OCI-LY3 (cell line): ENCODE measurements around the gene ACAP2.

ENCODE experiments used
- H2AFZ ChIP-seq: fragments of 200-600, 300-600 bp; shearing (Covaris generic); 2 replicates; pipeline ENCODE4 v1.6.0; 2014; ENCODE audit warnings: antibody characterized with exemption, low read depth, low read length
- H3K27ac ChIP-seq: fragments of 200-600, 300-600 bp; sonication (generic); 2 replicates; pipeline ENCODE4 v1.5.1; 2014; ENCODE audit warnings: mild to moderate bottlenecking, low read length, moderate library complexity, mixed read lengths
- H3K27me3 ChIP-seq: fragments of 200-600, 300-600 bp; sonication (generic); 2 replicates; pipeline ENCODE4 v1.6.1; 2014; ENCODE audit warnings: low read depth, low read length, mixed read lengths
- H3K36me3 ChIP-seq: fragments of 200-600, 300-600 bp; sonication (generic); replicated peaks from 2 replicates; pipeline ENCODE3; 2014; ENCODE audit warnings: low read depth, low read length, mixed read lengths
- H3K4me1 ChIP-seq: fragments of 300-600, 200-600 bp; sonication (generic); 2 replicates; pipeline ENCODE4 v1.6.1; 2014; ENCODE audit warnings: low read length, mixed read lengths
- H3K4me2 ChIP-seq: fragments of 200-600, 300-600 bp; sonication (generic); 2 replicates; pipeline ENCODE4 v1.6.1; 2014; ENCODE audit warnings: low read length, mixed read lengths
- H3K4me3 ChIP-seq: fragments of 300-600, 200-600 bp; sonication (generic); 2 replicates; pipeline ENCODE4 v1.5.1; 2014; ENCODE audit warnings: antibody characterized with exemption, mild to moderate bottlenecking, low read length, moderate library complexity
- H3K79me2 ChIP-seq: fragments of 300-600, 200-600 bp; shearing (Covaris generic); 2 replicates; pipeline ENCODE4 v1.6.1; 2014; ENCODE audit warnings: mild to moderate bottlenecking, low read length, mixed read lengths
- H3K9ac ChIP-seq: fragments of 300-600, 200-600 bp; shearing (Covaris generic); 2 replicates; pipeline ENCODE4 v1.6.0; 2014; ENCODE audit warnings: mild to moderate bottlenecking, low read length, moderate library complexity
- H3K9me3 ChIP-seq: fragments of 200-600, 300-600 bp; shearing (Covaris generic); 2 replicates; pipeline ENCODE4 v1.6.1; 2014; ENCODE audit warnings: low read length, mixed read lengths; ENCODE audit not compliant: insufficient read depth
- H4K20me1 ChIP-seq: fragments of 200-600, 300-600 bp; sonication (generic); 2 replicates; pipeline ENCODE4 v1.6.1; 2016; ENCODE audit warnings: low read length, mixed read lengths; ENCODE audit not compliant: insufficient read depth
- CTCF ChIP-seq: fragments of 200-600, 300-600 bp; sonication (generic); IDR thresholded peaks from 2 replicates; pipeline ENCODE4 v1.5.1; 2014; ENCODE audit warnings: antibody characterized with exemption, low read length, low read depth
- EZH2phosphoT487 ChIP-seq: fragments of 200-600 bp; shearing (Covaris generic); IDR thresholded peaks from 2 replicates; pipeline ENCODE4 v1.6.1; 2018; ENCODE audit warnings: antibody characterized with exemption, mixed run types, low read depth

The ACAP2 gene

GRCh38 chr3:195312714-195313113 lies 130.1 kb downstream of the ACAP2 start:
- TF ChIP-seq EZH2phosphoT487 = no peak
- TF ChIP-seq CTCF = no peak
- Histone ChIP-seq H3K79me2 (no peaks in the 10 kb centered on the region), H3K9me3 (no peaks in the 10 kb centered on the region; the same call in 1 of the 2 replicates), H3K27me3 (no peaks in the 10 kb centered on the region), H3K36me3 (peaks cover 1% of the 10 kb centered on the region), H4K20me1 (no peaks in the 10 kb centered on the region), H3K9ac (no peak overlapping the region), H3K27ac (no peak overlapping the region), H3K4me1 (peaks cover 3% of the 10 kb centered on the region; the same call in 1 of the 2 replicates), H3K4me2 (no peak overlapping the region), H2AFZ (no peak overlapping the region), H3K4me3 (no peak overlapping the region)

- H3K9ac ChIP-seq = no peak overlapping the region
- H4K20me1 ChIP-seq = no peaks in the 10 kb centered on the region
- no peak overlapping the region for H3K4me2 ChIP-seq
- H2AFZ ChIP-seq = no peak overlapping the region
- H3K4me3 ChIP-seq = no peak overlapping the region
- no peaks in the 10 kb centered on the region for H3K36me3 ChIP-seq
- H3K9me3 ChIP-seq = no peaks in the 10 kb centered on the region
- TF ChIP-seq EZH2phosphoT487 (no peak), CTCF (no peak)
- no peaks in the 10 kb centered on the region for H3K27me3 ChIP-seq
- H3K27ac ChIP-seq = no peak overlapping the region
- H3K79me2 ChIP-seq = no peaks in the 10 kb centered on the region
- peaks cover 4% of the 10 kb centered on the region; the same call in 1 of the 2 replicates for H3K4me1 ChIP-seq
Observed at GRCh38 chr3:195307711-195308110, 135.1 kb downstream of the ACAP2 start.

- Histone ChIP-seq H3K79me2 (no peaks in the 10 kb centered on the region), H3K4me2 (no peak overlapping the region), H4K20me1 (no peaks in the 10 kb centered on the region), H3K36me3 (peaks cover 4% of the 10 kb centered on the region), H2AFZ (no peak overlapping the region), H3K27me3 (no peaks in the 10 kb centered on the region), H3K4me3 (no peak overlapping the region), H3K9me3 (no peaks in the 10 kb centered on the region), H3K4me1 (peaks cover 4% of the 10 kb centered on the region; the same call in 1 of the 2 replicates), H3K9ac (no peak overlapping the region), H3K27ac (no peak overlapping the region)
- TF ChIP-seq CTCF (no peak), EZH2phosphoT487 (no peak)
Observed at GRCh38 chr3:195306369-195306768, 136.5 kb downstream of the ACAP2 start.

- Histone ChIP-seq H3K9me3 (no peaks in the 10 kb centered on the region), H3K4me3 (no peak overlapping the region), H3K9ac (no peak overlapping the region), H3K27ac (no peak overlapping the region), H3K27me3 (no peaks in the 10 kb centered on the region), H4K20me1 (no peaks in the 10 kb centered on the region), H3K36me3 (peaks cover 4% of the 10 kb centered on the region), H3K4me1 (peaks cover 6% of the 10 kb centered on the region), H3K4me2 (no peak overlapping the region), H2AFZ (no peak overlapping the region), H3K79me2 (no peaks in the 10 kb centered on the region)
- TF ChIP-seq CTCF (no peak), EZH2phosphoT487 (no peak)
Observed at GRCh38 chr3:195302431-195302830, 140.4 kb downstream of the ACAP2 start.
